DMS 273 (cell line): Measurements from ENCODE around the gene HAGH.
"Not testable (repeated sequence)": the region's sequence is repeated elsewhere in the genome, so short reads cannot be mapped to it uniquely, and the experiment has no call there.

Experiments
- DNase-seq: peaks from one replicate; lab custom pipeline; 2025; ENCODE audit not compliant: unreplicated experiment; lab: John Stamatoyannopoulos, UW

Gene HAGH

DNA sequence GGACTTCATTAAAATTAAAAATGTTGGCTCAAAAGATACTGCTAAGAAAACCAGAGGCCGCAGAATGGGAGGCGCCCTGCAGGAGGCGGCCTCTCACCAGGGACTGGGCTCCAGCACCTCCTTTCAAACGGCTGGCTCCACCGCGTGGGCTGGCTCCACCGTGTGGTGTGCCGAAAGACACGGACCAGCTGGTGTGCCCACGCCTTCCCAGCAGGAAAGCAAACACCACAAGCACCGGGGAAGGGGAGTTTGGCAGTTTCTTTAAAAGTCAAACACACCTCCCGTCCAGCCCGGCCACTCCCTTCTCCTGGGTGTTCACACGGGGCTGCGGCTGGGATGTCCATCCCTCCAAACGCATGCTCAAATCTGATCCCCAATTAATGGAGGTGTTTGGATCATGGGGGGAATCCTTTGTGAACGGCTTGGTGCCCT is 13.9 kb downstream of the HAGH start:
- peak; percentile 96 for DNase-seq

DNA sequence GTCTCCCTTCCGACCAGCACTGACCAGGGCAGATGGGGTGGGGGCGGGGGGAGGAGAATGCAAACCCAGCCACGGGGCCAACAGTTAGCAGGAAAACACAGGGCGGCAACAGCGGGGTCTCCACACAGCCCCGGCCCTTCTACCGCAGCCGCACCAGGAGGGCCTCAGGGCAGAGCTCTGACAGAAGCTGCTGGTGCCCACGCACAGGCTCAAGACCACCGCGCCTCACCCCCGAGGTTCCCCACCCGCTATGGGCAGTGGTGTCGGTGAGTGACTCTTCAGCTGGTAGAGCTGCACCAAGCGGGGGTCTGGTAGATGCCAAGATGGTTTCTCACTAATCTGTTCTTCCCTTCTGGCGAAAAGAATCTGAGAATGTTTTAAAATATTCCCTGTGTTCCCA is 16.1 kb downstream of the HAGH start:
- no peak for DNase-seq

DNA sequence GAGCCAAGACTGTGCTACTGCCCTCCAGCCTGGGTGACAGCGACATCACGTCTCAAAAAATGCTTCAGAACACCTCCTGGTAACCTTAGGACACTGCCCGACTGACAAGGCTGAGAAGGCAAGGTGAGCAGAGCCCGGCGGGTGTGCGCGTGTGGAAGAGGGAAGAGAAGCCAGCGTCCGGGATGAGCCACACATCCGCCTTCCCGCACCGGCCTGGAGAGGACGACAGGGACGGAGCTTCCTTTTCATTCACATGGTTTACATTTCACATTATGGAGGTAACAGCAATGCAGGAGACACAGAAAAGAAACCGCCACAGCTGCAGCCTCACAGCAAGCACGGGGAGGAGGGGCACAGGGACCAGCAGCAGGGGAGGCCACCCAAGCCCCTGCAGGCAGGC is 16.5 kb downstream of the HAGH start:
- DNase-seq, result no peak

DNA sequence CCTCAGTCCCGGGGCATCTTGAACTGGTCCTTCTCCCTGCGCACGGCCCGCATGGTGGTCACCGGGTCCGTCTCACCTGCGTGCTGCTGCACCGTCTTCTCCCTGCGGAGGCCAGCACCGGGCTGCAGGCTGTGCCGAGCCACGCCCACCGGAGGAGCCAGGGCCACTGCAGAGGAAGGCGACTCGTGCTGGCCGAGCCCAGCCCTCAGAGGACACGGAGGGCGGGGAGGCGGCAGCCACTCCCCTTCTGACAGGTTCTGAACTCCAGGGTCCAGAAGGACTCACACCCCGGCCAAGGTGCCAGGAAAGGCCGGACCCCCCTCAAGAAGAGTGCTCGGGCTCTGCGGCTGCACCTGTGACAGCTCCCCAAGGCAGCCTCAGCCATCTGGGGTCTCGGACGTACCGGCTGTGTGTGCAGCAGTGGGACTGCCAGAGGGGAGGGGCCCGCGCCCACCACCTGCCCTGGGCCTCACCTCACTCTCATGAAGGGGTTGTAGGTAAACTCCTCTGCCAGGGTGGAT is 17.3 kb downstream of the HAGH start:
- no peak for DNase-seq

DNA sequence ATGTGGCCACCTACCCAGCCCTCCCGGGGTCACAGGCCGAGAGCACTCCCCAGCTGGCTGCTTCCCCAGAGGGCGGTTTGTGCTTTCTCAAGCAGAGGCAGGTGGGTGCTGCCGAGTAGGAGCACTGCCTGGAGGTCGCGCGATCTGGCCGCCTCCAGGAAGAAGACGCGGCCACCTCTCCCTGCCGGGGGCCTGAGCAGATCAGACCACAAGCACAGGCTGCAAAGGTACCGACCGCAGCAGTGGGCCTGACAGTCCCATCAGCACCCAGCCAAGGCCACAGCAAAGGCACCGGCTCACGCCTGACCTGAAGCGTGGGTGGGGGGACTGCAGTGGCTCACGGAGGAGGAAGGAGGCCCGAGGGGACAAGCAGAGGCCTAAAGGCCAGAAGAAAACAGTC is 17.9 kb downstream of the HAGH start:
- DNase-seq, result no peak

DNA sequence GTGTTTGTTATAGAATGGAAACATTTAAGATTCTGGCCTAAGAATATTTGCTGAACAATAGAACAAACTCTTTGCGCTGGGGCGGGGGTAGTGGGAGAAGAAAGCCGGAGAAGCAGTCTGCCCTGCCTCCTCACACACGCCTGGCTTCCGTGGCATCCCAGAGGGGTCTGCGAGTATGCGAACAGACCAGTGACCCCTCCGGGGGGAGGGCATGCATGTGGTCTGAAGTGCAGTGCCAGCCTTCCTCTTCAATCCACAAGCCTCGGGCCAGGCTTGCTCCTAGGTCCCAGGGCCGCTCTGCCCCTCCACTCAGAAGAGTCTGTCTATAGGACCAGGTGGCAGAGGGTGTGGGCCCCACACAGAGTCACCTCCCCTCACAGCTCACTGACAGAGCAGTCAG is 19.0 kb downstream of the HAGH start:
- no peak for DNase-seq

DNA sequence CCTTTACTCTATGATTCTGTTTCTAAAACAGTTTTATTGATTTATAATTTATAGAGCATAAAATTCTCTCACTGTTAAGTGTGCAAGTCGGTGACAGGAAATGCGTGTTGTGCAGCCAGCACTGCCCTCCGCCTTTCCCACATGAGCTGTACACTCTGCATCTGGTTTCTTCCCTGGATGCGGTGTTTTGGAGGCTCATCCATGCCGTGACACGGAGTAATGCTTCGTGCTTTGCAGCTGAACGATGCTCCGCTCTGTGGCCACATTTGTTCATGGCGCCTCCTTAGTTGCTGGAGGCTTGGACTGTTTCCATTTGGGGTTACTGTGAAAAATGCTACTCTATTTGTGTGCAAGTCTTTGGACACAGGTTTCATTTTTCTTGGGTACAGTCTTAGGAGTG is 25.9 kb downstream of the HAGH start:
- no peak for DNase-seq

DNA sequence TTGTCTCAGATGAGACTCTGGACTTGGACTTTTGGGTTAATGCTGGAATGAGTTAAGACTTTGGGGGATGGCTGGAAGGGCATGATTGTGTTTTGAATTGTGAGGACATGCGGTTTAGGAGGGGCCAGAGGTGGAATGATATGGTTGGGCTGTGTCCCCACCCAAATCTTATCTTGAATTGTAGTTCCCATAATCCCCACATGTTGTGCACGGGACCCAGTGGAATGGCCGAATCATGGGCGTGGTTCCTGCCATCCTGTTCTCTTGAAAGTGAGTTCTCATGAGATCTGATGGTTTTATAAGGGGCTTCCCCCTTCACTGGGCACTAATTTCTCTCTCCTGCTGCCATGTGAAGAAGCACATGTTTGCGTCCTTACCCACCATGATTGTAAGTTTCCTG is 27.4 kb downstream of the HAGH start:
- not testable (repeated sequence) for DNase-seq

DNA sequence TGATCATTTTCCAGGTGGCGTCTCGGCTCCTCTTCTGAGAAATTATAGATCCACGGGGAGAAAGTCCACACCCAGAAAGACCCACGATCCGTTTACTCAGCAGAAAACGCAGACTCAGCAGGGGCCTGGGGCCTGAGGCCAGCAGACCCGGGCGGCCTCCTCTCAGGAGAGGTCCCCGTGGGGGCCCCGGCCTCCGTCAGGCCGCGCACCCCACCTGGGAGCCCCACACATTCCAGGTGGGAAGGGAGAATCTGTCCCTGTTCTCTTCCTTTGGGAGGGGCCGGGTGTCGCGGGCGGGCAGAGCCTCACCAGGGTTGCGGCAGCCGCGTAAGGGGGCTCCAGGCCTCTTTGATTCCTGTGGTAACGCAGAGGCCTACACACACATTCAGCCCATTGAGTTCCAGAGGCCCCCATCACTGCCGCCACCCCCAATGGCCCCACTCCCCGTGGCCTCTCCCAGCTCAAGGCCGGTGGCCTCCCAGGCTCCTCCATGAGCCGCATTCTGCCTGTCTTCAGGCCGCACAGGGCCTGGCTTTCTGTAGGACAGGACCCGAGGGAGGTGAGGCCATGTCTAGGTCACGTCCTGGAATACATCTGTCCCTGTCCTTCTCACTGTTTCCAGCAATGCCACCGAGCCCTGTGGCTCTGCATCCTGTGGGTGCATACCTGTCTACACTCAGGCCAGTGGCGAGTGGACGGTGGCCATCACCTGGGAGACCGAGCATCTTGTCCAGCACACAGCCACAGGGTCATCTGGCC is 31.5 kb downstream of the HAGH start:
- DNase-seq, result no peak

DNA sequence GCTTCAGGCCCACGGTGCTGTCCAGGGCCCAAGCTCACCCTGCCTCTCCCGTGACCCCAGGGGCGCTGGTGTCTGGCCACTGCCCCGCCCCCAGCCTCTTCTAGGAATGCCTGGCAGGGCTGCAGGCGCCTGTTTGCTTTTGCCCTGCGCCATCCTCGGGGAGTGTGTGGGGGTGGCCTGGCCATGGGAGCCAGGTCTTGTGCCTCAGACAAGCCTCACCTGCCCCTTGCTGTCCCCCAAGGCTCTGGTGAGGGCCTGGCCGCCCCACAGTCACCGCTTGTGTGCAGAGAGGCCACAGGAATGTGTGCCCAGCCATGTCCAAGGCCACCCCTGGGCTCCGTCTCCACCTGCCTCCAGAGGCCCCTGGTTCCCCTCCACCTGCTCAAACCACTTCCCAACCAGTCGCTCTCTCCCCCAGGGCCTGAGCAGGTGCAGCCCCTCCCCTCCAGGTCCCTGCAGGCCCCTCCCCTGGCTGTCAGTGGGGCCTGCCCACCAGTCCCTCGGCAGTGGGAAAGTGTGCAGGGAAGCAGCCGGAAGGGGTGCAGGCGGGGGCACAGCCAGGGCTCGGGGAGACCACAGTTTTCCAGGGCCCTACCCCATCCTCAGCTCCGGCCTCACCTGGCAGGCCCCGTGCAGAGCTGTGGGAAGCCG is 32.3 kb downstream of the HAGH start:
- DNase-seq, result no peak

DNA sequence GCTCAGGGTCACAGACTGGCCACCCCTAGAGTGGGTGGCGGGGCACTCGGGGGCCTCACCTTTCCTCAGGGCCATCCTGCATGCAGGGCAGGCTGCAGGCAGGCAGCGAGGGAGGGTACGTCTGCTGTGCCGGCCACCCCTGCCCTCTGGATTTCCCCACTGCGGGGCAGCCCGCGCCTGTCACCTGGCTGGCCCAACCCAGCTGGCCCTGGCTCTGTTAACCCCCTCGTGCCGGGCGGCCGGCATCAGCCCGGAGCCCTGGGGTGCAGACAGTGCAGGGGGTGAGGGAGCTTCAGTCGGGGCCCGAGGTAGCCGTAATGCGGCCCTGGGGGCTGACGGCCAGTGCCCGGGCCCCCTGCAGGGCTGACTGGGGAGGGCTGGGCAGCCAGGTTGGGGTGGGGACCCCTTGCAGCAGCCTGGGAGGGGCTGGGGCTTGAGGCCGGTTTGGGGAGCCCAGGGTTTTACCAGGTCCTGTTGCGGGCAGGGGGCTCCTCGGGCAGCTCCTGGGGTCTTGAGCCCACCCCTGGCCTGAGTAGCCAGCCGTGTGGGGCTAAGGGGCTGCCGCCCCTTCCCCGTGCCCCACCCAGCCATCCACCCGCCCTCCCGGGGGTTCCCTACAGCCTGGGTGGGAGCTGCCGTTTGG is 32.9 kb downstream of the HAGH start, which contains the start of gene IGFALS:
IGFALS (minus strand) TSS at position 128 of the 643 bp plus-strand sequence; CDS start at position 75, 53 bp downstream.
- no peak for DNase-seq

DNA sequence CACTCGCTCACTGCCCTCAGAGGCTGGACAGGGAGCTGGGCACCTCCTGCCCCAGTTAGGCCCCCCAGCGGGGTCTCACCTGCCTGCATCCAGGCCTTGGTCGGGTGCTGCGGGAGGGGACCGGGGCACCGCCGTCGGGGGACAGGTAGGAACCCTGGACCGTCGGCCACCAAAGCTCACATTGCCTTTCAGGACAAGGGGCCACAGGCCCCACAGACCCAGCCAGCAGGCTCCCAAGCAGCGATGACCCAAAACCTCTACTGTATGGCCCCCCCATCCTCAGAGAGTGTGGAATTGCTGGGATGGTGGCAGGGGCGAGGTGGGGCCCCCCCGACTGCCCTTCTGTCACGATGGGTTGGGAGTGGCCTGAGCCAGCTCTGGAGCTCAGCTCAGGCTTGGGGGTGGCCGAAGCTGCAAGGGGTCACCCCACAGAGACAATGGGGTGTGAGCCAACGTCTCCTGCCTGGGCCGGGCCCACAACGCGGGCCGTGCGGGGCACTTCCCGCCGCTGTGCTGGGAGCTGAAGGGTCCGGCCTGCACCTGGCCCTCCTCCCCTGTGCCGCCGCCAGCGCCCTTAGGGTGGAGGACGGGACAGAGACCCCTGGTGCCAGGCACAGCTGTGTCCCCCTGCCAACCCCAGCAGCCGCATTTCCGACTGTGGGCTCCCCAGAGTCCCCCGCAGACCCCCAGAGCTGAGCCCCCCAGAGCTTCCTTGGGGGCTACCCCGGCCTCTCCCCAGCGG is 33.6 kb downstream of the HAGH start:
- DNase-seq, result no peak

DNA sequence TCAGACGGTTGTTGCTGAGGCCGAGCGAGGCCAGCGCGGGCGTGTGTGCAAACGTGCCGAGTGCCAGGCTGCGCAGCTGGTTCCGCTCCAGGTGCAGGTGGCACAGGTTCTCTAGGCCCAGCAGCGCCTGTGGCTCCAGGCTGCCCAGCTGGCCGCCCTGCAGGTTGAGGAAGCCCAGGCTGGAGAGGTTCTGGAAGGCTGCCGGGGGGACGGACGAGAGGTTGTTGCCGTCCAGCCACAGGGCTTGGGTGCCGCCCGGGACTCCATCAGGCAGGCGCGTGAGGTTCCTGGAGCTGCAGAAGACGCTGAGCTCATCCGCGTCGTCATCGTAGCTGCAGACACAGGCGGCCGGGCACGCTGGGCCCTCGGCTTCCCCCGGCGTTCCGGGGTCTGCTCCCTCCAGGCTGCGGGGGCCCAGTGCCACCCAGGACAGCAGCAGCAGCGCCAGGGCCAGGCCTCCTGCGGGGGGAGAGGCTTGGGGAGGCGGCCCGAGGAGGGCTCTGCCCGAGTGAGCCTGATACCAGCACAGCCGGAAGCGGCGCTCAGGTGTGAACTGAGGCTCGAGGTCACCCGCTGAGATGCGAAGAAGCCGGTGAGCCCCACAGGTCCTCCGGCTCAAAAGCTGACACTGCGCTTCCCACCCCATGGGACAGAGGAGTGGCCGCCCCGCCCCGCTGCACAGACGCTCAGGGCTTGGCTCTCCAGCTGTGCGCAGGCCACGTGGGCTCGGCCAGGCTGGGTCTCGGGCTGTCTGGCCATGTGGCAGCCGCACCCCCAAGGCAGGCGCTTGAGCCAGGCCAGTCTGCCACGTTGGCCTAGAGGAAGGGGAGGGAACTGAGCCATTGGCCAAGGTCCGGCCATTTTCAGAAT is 34.4 kb downstream of the HAGH start:
- DNase-seq, result no peak

DNA sequence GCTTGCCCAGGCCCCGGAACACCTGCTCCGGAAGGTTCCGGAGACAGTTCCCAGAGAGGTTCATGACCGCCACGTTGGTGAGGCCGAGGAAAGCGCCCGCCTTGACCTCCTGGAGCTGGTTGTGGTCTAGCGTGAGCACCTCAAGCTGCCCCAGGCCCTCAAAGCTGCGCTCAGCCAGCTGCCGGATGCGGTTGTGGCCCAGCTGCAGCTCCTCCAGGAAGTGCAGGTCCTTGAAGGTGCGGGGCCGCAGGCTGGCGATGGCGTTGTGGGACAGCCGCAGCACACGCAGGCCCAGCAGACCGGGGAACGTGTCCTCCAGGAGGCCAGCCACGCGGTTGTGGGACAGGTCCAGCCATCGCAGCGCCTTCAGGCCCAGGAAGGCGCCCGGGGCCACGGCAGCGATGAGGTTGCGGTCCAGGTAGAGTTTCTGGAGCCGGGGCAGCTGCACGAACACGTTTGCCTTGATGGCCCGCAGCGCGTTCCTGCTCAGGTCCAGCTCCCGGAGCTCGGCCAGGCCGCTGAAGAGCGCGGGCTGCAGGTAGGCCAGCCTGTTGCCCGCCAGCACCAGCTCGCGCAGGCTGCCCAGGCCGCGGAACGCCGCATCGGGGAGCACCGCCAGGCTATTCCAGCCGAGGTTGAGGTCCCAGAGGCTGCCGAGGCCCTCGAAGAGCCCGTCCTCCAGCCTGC is 35.2 kb downstream of the HAGH start:
- DNase-seq, result no peak

DNA sequence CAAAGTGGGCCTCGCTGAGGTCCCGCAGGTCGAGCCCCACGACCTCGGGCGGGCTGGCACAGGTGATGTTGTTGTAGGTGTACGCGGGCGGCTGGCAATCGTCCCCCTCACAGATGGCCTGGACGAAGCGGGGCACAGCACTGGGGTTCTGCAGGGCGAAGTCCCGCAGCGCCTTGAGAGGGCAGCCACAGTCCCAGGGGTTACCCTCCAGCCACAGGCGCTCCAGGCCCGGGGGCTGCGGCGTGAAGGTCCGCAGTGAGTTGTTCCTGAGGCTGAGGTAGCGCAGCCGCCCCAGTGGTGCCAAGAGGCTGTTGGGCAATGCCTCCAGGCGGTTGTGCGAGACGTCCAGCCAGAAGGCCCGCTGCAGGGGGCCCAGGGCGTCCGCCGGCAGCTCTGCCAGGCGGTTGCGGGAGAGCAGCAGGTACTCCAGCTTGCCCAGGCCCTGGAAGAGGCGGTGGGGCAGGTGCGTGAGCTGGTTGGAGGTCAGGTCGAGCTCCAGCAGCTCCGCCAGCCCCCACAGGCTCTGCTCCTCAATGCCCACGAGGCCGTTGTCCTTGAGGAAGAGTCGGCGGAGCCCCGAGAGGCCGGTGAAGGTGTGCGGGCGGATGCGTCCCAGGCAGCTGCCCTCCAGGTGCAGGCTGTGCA is 35.9 kb downstream of the HAGH start:
- no peak for DNase-seq

DNA sequence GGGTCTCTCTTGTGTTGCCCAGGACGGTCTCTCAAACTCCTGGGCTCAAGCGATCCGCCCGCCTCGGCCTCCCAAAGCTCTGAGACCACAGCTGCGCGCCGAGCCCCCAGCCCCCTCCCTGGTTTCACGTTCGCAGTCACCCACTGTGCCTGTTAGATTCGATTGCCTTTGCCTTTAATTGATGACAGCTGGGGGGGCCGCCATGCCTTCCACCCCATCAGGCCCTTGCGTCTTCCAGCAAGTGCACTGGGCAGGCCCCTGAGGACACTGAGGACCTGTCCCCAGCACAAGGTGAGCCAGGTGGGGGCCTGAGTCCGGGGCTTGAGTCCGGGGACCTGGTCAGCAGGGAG is 36.4 kb downstream of the HAGH start:
- no peak for DNase-seq

DNA sequence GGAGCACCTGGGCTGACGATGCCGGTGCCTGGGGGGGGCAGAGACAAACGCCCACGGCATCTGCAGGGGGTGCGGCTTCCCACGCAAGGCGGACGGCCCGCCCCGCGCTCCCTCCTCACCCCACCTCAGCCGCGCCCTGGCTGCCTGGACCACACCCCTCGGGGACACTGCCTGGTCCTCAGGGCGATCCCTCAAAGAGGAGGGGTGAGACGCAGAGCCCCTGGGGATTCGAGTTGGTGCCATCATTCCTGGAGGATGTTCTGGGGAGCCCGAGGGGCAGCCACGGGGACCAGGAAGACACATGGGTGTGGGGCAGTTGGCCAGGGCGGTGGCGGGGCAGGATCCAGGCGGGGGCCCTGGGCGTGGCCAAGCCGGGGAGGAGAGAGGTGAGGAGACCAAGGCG is 37.0 kb downstream of the HAGH start:
- DNase-seq, result no peak

DNA sequence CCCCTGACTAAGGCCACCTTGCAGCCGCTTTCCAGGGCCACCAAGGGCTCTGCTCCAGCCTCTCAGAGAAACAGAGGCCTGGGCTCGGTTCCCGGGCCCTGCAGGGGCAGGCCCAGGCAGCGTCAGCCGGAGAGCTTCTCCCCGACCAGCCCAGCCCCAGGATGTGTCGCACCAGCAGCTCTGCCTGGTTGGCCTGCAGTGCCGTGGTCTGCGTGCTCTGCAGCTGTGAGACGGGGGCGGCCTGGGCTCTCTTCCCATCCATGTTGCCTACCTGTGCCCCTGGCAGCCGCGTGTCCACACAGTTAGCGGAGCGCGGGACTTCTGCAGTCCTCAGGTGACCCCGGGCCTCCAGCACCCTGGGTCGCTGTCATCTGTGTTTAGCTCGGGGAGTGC is 37.9 kb downstream of the HAGH start:
- no peak for DNase-seq

DNA sequence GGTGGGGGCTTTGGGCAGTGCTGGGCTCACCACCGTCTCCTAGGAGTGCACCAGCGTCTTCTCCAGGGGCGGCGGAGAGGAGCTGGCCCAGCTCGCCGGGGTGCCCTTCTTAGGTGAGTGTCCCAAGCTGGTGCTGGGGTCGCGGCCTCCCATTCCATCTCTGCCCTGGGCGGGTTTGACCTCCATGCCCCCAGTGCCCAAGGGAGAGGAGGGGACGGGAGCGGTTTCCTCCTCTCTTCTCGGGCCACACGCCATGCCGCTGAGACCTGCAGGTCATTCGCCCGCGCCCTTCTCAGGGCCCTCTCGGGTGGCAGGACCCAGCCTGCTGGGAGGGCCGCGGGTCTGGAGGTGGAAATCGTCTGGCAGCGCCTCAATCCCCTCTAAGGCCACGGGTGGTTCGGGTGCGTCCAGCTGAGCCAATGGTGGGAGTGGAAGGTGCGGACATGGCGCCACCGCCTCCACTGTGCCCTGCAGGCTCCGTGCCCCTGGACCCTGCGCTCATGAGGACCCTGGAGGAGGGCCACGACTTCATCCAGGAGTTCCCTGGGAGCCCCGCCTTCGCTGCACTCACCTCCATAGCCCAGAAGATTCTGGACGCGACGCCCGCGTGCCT is 38.4 kb downstream of the HAGH start:
- no peak for DNase-seq
